Measurements from ENCODE around the gene RXFP1.
A peak's percentile ranks its signal among the peaks of the same experiment; 100 is the strongest.

The RXFP1 gene

DNA sequence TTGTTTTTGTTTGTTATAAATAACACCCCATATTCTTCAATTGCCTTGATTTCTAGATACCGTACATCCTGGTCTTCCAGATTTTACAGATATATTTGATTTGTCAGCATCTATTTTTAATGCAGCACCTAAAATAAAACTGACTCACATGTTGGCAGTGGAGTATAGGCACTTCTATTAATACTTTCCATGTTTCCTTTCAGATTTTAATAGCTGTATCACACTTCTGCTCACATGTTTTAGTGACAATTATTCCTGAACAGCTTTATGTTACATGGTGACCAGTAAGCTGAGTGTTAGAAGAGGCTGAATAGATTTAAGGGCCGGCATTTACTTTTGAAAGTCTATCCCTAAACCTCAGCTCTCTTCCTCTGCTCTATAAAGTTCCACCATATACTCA is 103.9 kb downstream of the RXFP1 start:
- Histone ChIP-seq H3K36me3 (ENCODE audit: insufficient read depth, low read length) (no peaks in the 10 kb centered on the region), H4K20me1 (ENCODE audit: insufficient read depth, low read length, poor library complexity, severe bottlenecking) (no peaks in the 10 kb centered on the region), H3K4me3 (ENCODE audit: low read length, poor library complexity, severe bottlenecking) (no peak overlapping the region), H3K4me1 (ENCODE audit: insufficient read depth, low read length, poor library complexity, severe bottlenecking) (no peaks in the 10 kb centered on the region), H2AFZ (ENCODE audit: low read length) (0 out of 2 replicates have a peak overlapping the region, but pooled peaks have one; percentile 46), H3K9me3 (ENCODE audit: insufficient read depth, low read depth, low read length) (no peaks in the 10 kb centered on the region), H3K27me3 (ENCODE audit: insufficient read depth, low read length, poor library complexity, severe bottlenecking) (no peaks in the 10 kb centered on the region), H3K9ac (ENCODE audit: low read depth, low read length, poor library complexity, severe bottlenecking) (no peak overlapping the region), H3K4me2 (ENCODE audit: low read depth, low read length, poor library complexity, severe bottlenecking) (no peak overlapping the region), H3K9me2 (replicated peaks; ENCODE audit: low read depth, low read length) (no peaks in the 10 kb centered on the region), H3F3A (ENCODE audit: low read depth) (no peaks in the 10 kb centered on the region), H3K79me2 (ENCODE audit: insufficient read depth, low read length) (no peaks in the 10 kb centered on the region)
- TF ChIP-seq, protein P1, sequence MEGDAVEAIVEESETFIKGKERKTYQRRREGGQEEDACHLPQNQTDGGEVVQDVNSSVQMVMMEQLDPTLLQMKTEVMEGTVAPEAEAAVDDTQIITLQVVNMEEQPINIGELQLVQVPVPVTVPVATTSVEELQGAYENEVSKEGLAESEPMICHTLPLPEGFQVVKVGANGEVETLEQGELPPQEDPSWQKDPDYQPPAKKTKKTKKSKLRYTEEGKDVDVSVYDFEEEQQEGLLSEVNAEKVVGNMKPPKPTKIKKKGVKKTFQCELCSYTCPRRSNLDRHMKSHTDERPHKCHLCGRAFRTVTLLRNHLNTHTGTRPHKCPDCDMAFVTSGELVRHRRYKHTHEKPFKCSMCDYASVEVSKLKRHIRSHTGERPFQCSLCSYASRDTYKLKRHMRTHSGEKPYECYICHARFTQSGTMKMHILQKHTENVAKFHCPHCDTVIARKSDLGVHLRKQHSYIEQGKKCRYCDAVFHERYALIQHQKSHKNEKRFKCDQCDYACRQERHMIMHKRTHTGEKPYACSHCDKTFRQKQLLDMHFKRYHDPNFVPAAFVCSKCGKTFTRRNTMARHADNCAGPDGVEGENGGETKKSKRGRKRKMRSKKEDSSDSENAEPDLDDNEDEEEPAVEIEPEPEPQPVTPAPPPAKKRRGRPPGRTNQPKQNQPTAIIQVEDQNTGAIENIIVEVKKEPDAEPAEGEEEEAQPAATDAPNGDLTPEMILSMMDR (conservative IDR thresholded peaks at IDR 0.05; ENCODE audit: low read length), result no peak
- no peak for TF ChIP-seq EZH2phosphoT487 (IDR thresholded peaks at IDR 0.05; ENCODE audit: borderline replicate concordance)

DNA sequence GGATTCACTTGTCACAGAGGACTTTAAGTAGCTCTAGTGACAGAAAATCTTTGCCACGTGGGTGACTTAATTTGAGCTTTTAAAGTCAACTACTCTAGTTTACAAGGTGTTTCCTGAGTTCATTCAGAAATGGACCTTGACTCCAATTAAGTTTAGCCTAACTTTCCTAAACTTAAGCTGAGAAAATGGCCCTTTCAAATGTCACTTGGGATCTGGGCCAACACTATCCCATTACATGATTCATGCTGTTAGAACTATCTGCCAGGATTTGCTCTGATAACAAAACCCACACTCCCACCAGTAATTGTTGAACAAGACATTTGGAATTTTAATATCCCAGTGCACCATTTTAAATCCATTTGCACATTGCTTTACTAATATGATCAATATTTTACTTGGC is 109.2 kb downstream of the RXFP1 start:
- no peaks in the 10 kb centered on the region for H3K9me2 ChIP-seq (replicated peaks; ENCODE audit: low read depth, low read length)
- TF ChIP-seq, protein P1 (conservative IDR thresholded peaks at IDR 0.05; ENCODE audit: low read length), result no peak
- TF ChIP-seq EZH2phosphoT487 (IDR thresholded peaks at IDR 0.05; ENCODE audit: borderline replicate concordance), result no peak
- no peak overlapping the region for H3K4me2 ChIP-seq (ENCODE audit: low read depth, low read length, poor library complexity, severe bottlenecking)
- no peaks in the 10 kb centered on the region for H3K79me2 ChIP-seq (ENCODE audit: insufficient read depth, low read length)
- no peaks in the 10 kb centered on the region for H3K9me3 ChIP-seq (ENCODE audit: insufficient read depth, low read depth, low read length)
- H3F3A ChIP-seq (ENCODE audit: low read depth), result no peaks in the 10 kb centered on the region
- H3K9ac ChIP-seq (ENCODE audit: low read depth, low read length, poor library complexity, severe bottlenecking), result no peak overlapping the region
- no peak overlapping the region for H2AFZ ChIP-seq (ENCODE audit: low read length)
- no peaks in the 10 kb centered on the region for H3K36me3 ChIP-seq (ENCODE audit: insufficient read depth, low read length)
- H3K4me3 ChIP-seq (ENCODE audit: low read length, poor library complexity, severe bottlenecking), result no peak overlapping the region
- H4K20me1 ChIP-seq (ENCODE audit: insufficient read depth, low read length, poor library complexity, severe bottlenecking), result no peaks in the 10 kb centered on the region
- no peaks in the 10 kb centered on the region for H3K27me3 ChIP-seq (ENCODE audit: insufficient read depth, low read length, poor library complexity, severe bottlenecking)
- H3K4me1 ChIP-seq (ENCODE audit: insufficient read depth, low read length, poor library complexity, severe bottlenecking), result no peaks in the 10 kb centered on the region

DNA sequence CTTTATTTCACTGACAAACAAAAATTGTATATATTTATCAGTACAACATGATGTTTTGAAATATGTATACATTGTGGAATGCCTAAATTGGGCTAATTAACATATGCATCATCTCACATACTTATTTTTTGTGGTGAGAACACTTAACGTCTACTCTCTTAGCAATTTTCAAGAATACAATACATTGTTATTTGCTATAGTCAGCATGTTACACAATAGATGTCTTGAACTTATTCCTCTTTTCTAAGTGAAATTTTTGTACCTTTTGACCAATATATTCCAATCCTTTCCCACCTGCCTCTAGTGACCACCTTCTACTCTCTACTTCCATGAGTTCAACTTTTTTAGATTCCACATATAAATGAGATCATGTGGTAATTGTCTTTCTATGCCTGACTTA is 114.9 kb downstream of the RXFP1 start:
- TF ChIP-seq, protein P1 (conservative IDR thresholded peaks at IDR 0.05; ENCODE audit: low read length), result no peak
- no peak for TF ChIP-seq EZH2phosphoT487 (IDR thresholded peaks at IDR 0.05; ENCODE audit: borderline replicate concordance)
- Histone ChIP-seq H2AFZ (ENCODE audit: low read length) (no peak overlapping the region), H3K9me2 (replicated peaks; ENCODE audit: low read depth, low read length) (no peaks in the 10 kb centered on the region), H3K79me2 (ENCODE audit: insufficient read depth, low read length) (no peaks in the 10 kb centered on the region), H3F3A (ENCODE audit: low read depth) (no peaks in the 10 kb centered on the region), H3K4me2 (ENCODE audit: low read depth, low read length, poor library complexity, severe bottlenecking) (no peak overlapping the region), H3K36me3 (ENCODE audit: insufficient read depth, low read length) (no peaks in the 10 kb centered on the region), H3K9ac (ENCODE audit: low read depth, low read length, poor library complexity, severe bottlenecking) (no peak overlapping the region), H3K27me3 (ENCODE audit: insufficient read depth, low read length, poor library complexity, severe bottlenecking) (no peaks in the 10 kb centered on the region), H3K4me3 (ENCODE audit: low read length, poor library complexity, severe bottlenecking) (no peak overlapping the region), H4K20me1 (ENCODE audit: insufficient read depth, low read length, poor library complexity, severe bottlenecking) (no peaks in the 10 kb centered on the region), H3K9me3 (ENCODE audit: insufficient read depth, low read depth, low read length) (no peaks in the 10 kb centered on the region), H3K4me1 (ENCODE audit: insufficient read depth, low read length, poor library complexity, severe bottlenecking) (no peaks in the 10 kb centered on the region)

Measured in Loucy (cell line).